Testis (tissue), 3 donors: ENCODE data around the gene LCP2. TPM values are rescaled to one million over a fixed set of nuclear protein-coding genes. Genes with fewer than 3 reads are reported as not detected.

ENCODE experiments used
- DNase-seq: peaks from one replicate; pipeline ENCODE4 v3.0.0-alpha.2; 2019
- H3K27ac ChIP-seq, 2 donors: fragments of 200-600 bp; sonication (generic); one replicate each; pipeline ENCODE4 v1.5.1; 2019
- H3K27me3 ChIP-seq: fragments of 200-600 bp; sonication (generic); one replicate; pipeline ENCODE4 v1.5.1; 2019
- H3K36me3 ChIP-seq: fragments of 200-600 bp; sonication (generic); one replicate; pipeline ENCODE4 v1.5.1; 2017; ENCODE audit warnings: low read depth; ENCODE audit errors: missing control alignments
- H3K4me1 ChIP-seq: fragments of 200-600 bp; sonication (generic); one replicate; pipeline ENCODE4 v1.5.1; 2019
- H3K4me3 ChIP-seq, 2 donors: fragments of 200-600 bp; sonication (generic); one replicate each; pipeline ENCODE4 v1.5.1; 2017 to 2019
- H3K9me3 ChIP-seq: fragments of 200-600 bp; sonication (generic); one replicate; pipeline ENCODE4 v1.5.1; 2017
- POLR2A ChIP-seq: fragments of 450-650 bp; IDR thresholded peaks from one replicate; pipeline ENCODE4 v1.6.1; 2017; ENCODE audit warnings: antibody characterized with exemption, mild to moderate bottlenecking, moderate library complexity
- WGBS, 2 donors: methylation state at CpG; one replicate each; pipeline ENCODE4 v1.1.5; 2018; 5-methylcytosine and 5-hydroxymethylcytosine counted together
- intact Hi-C: fragments of 100-400 bp; cut with DNase I; formaldehyde crosslinking; loops from one replicate; pipeline ENCODE4 v1.15.1; 2023; ENCODE audit warnings: low total_unique reads
- polyA plus RNA-seq: library from polyadenylated mRNA; stranded (reverse); fragments of 350-450 nt; fragmentation: Illumina TruSeq; extraction: RNeasy Lipid Tissue Mini Kit (QIAGEN cat#74804); gene quantifications from one replicate; pipeline ENCODE4 v1.2.3, GENCODE V29; 2014; ENCODE audit warnings: low read depth, low replicate concordance; ENCODE audit not compliant: insufficient read depth
- total RNA-seq, 2 donors: library from RNA; depleted of rRNA; stranded (reverse); fragments of >200 nt; gene quantifications; one replicate each; pipeline ENCODE4 v1.2.3, GENCODE V29; 2016
- TF ChIP-seq, protein P1 (sequence below), 3 experiments: fragments of 450-650 bp in 2 of 3; fragments of 200-600 bp in 1 of 3; sonication (generic) in 1 of 3; IDR thresholded peaks; one replicate each; pipeline ENCODE4 v1.5.1; 2016 to 2019; ENCODE audit warnings: antibody characterized with exemption in 3 of 3, mild to moderate bottlenecking in 2 of 3, moderate library complexity in 1 of 3

The LCP2 gene
- total and polyA plus RNA-seq, 3 donors from 2014 or later, result 8.6 to 14.2 (median 11.5) TPM

DNA sequence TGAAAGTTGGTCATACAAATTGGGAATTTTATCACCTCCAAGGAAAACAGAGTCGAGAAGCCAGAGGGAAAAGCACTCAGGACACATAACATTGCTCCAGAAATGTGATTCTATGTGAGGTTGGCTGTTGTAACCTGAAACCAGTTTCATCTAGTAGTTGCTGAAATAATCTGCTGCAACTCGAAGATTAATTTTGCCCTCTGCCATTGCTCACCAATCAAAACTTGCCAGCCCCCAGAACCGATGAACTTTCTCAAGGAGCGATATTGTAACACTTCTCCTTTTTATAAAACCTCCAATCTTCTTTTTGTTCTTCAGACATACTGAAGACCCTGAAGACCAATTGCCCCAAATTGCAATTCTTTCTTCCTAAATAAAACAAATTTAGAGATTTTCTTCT is 33.7 kb downstream of the LCP2 start:
- intact Hi-C loops, result loop anchor here (10.0 kb wide), 1 partner anchor 91 kb away; no protein-coding TSS in a partner anchor
- DNase-seq, result no peak
- no peaks in the 10 kb centered on the region for H3K27me3 ChIP-seq
- no peak overlapping the region for H3K27ac ChIP-seq
- peaks cover 21% of the 10 kb centered on the region for H3K4me1 ChIP-seq
- H3K36me3 ChIP-seq, result no peaks in the 10 kb centered on the region
- no peak for TF ChIP-seq POLR2A
- TF ChIP-seq, protein P1, sequence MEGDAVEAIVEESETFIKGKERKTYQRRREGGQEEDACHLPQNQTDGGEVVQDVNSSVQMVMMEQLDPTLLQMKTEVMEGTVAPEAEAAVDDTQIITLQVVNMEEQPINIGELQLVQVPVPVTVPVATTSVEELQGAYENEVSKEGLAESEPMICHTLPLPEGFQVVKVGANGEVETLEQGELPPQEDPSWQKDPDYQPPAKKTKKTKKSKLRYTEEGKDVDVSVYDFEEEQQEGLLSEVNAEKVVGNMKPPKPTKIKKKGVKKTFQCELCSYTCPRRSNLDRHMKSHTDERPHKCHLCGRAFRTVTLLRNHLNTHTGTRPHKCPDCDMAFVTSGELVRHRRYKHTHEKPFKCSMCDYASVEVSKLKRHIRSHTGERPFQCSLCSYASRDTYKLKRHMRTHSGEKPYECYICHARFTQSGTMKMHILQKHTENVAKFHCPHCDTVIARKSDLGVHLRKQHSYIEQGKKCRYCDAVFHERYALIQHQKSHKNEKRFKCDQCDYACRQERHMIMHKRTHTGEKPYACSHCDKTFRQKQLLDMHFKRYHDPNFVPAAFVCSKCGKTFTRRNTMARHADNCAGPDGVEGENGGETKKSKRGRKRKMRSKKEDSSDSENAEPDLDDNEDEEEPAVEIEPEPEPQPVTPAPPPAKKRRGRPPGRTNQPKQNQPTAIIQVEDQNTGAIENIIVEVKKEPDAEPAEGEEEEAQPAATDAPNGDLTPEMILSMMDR (IDR thresholded peaks at IDR 0.05), result no peak
- no peak overlapping the region for H3K4me3 ChIP-seq
- no peaks in the 10 kb centered on the region for H3K9me3 ChIP-seq
- WGBS, 2 donors, result 61 to 72% methylated on average over 4 of the region's 4 CpGs

DNA sequence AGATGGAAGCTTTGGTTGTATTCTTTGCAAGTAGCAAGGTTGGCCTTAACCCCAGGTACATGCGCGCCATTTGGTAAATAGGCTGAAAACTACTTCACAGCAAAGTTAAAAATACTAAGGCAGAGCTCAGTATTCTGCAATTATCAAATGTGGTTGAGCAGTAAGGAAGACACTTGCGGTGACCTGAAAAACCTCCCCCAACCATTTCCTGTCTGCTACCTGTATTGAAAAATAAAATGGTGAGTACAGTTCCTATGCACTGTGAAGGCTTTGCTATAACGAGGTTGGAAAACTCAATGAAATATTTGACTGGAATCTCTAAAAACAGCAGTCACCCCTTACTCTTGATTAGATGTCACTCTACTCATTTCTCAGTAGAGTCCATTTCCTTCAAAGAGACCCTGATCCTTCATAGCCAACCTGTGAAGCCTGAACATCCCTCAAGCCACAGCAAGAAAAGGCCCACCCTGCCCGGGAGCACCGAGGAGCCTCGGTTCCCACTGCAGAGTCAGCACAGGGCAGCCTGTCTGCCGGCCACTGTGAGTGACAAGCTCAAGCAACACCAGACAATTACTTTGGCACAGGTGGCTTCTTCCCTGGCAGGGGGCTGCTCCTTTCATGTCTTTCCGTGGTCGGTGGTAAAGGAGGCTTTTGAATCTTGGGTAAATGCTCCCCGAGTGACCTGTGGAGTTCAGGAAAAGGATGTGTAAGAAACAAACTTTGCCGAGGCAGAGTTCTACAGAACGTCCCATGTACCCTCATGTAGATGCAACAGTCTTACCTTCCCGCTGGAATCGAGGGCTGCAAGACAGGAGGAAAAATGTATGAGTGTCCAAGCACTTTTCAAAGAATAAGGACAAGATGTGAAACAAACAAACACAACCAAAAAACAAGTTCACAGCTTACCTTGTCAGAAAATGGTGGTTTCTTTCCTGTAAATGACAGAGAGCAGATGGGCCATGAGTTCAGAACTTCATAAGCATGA is 35.2 kb downstream of the LCP2 start:
- H3K27ac ChIP-seq, result no peak overlapping the region
- intact Hi-C loops, result loop anchor here (10.0 kb wide), 1 partner anchor 92 kb away; no protein-coding TSS in a partner anchor
- no peak for DNase-seq
- H3K9me3 ChIP-seq, result no peaks in the 10 kb centered on the region
- no peaks in the 10 kb centered on the region for H3K36me3 ChIP-seq
- TF ChIP-seq, protein P1 (IDR thresholded peaks at IDR 0.05), result no peak
- TF ChIP-seq POLR2A, result no peak
- peaks cover 6% of the 10 kb centered on the region for H3K4me1 ChIP-seq
- WGBS, 2 donors, result 88 to 93% methylated on average over 15 of the region's 15 CpGs
- no peak overlapping the region for H3K4me3 ChIP-seq
- no peaks in the 10 kb centered on the region for H3K27me3 ChIP-seq

DNA sequence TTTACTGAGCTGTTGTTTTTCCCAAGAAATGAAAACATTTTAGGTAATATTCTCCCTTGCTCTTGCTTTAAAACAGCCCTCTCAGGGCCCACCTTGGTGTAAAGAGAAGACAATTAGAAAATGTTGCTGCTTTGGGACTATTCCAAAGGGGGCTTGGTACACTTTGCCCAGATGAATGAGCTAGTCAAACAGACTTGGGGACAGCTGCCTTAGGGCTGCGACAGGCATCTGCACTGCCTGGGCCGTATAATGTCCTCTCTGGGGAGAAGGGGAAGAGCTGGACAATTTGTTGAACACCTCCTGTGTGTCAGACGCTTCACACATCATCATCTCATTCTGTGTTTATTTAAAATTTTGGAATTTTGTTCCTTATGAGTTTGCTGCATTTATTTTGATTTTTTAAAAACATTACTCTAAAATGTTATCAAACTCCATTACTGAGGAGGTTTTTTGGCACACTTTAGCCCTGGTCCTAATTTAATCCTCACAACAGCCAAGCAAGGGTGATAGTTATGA is 36.0 kb downstream of the LCP2 start:
- H3K4me1 ChIP-seq, result no peaks in the 10 kb centered on the region
- H3K9me3 ChIP-seq, result no peaks in the 10 kb centered on the region
- no peak overlapping the region for H3K4me3 ChIP-seq
- no peak overlapping the region for H3K27ac ChIP-seq
- H3K36me3 ChIP-seq, result no peaks in the 10 kb centered on the region
- no peak for DNase-seq
- WGBS, 2 donors, result 89 to 92% methylated on average over 3 of the region's 3 CpGs
- no peaks in the 10 kb centered on the region for H3K27me3 ChIP-seq
- TF ChIP-seq, protein P1 (IDR thresholded peaks at IDR 0.05), result no peak
- TF ChIP-seq POLR2A, result no peak
- intact Hi-C loops, result loop anchor here (10.0 kb wide), 1 partner anchor 93 kb away; no protein-coding TSS in a partner anchor

DNA sequence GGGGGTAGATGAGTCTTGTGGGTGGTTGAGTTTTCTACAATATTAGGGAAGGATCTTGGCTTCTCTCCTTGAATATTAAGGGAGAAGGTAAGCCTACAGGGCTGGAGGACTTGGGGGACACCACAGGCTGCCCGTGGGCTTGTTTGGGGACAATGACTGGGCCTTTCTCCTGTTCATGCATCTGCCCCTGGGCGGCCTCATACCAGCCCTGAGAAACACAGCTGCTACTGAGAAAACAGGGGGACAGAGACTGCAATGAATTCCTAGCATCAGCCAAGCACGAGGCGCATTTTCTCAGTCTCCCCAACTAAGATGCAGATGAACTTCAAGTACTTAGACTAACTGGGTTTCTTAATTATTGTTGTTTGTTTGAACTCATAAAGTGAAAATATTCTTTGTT is 40.2 kb downstream of the LCP2 start:
- Histone ChIP-seq H3K4me3 (no peak overlapping the region), H3K36me3 (no peaks in the 10 kb centered on the region), H3K9me3 (no peaks in the 10 kb centered on the region), H3K27me3 (no peaks in the 10 kb centered on the region), H3K27ac (no peak overlapping the region), H3K4me1 (peaks cover under 1% of the 10 kb centered on the region)
- 95 to 99% methylated on average over 4 of the region's 4 CpGs for WGBS, 2 donors
- TF ChIP-seq, protein P1 (IDR thresholded peaks at IDR 0.05), result no peak
- TF ChIP-seq POLR2A, result no peak
- intact Hi-C loops, result no loop called here
- DNase-seq, result no peak
